CD4-positive, alpha-beta T cell treated with Interferon gamma for 1 hour (primary cell): ENCODE measurements around the gene PTPRG.
"Not testable (repeated sequence)": the region's sequence is repeated elsewhere in the genome, so short reads cannot be mapped to it uniquely, and the experiment has no call there.

Experiments used
- DNase-seq: peaks from one replicate; pipeline ENCODE4 v3.0.0-alpha.2; 2020

The PTPRG gene

DNA sequence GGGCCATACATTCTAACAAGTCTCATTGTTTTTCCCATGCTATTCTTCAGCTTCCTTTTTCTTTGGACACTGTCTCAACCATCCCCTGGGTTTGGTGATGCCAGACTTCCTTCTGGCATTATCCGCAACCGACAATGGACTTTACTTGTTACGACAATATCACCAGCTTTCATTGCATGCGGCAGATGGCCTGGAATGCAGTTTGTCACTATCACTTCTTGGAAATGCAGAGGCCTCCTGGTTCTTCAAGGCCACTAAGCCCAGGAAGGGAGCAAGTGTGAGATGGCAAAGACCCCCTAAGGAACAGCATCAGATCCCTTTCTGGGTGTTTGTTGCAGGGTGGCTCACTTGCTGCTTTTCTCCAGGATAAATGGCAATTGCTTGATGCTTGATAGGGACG, 128.6 kb downstream of the PTPRG start:
- no peak for DNase-seq

DNA sequence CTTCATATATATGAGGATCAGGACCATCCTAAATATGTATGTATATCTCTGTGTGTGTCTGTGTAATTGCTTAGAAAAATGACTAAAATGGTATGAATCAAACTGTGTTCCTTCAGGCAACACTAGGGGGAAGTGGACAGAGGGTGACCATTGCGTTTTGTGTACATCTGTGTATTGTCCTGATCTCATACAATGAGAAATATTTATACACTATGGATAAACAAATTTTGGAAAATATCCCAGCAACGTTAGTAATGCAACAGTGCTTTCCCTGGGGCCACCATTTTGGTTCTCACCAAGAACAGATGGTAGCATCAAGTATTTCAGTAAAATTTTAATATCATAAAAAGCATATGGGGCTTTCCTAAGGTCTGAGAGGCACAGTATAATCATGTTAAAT, 130.1 kb downstream of the PTPRG start:
- DNase-seq: no peak

DNA sequence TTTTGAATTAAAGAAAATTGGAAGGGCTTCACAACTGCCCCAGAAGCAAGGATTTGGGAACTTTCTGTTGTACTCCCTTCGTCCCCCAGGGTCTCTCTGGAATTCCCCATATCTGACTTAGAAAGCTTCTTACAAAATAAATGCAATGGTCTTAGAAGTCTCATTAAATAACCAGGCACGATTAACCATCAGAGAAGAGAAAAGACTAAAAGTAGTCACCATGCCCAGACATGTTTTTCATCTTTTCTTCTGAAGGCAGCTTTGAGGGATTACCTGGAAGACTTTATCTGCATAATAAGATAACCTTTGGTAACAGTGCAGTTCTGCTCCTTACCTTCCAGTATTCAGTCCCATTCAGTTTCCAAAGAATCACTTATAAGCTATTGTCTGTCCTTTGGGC, 135.9 kb downstream of the PTPRG start:
- no peak for DNase-seq

DNA sequence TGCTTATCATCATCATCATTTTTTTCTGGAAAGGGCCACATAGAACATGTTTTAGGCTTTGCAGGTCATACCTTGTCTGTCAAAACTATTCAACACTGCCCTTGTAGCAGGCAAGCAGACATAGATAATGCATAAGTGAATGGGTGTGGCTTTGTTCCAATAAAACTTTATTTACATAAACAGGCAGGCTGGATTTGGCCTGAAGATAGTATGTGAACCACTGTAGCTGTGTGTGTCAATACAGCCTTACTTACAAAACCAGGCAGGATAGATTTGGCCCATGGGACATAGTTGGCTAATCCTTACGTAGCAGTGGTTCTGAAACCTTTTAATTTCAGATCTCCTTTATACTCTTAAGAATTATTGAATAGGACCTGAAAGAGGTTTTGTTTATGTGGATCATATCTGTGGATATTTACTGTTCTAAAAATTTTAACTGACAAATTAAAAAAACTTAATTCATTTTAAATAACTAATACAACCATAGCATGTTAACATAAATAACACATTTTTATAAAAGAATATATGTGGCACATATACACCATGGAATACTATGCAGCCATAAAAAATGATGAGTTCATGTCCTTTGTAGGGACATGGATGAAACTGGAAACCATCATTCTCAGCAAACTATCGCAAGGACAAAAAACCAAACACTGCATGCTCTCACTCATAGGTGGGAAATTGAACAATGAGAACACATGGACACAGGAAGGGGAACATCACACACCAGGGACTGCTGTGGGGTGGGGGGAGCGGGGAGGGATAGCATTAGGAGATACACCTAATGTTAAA, 137.1 kb downstream of the PTPRG start:
- DNase-seq: not testable (repeated sequence)

DNA sequence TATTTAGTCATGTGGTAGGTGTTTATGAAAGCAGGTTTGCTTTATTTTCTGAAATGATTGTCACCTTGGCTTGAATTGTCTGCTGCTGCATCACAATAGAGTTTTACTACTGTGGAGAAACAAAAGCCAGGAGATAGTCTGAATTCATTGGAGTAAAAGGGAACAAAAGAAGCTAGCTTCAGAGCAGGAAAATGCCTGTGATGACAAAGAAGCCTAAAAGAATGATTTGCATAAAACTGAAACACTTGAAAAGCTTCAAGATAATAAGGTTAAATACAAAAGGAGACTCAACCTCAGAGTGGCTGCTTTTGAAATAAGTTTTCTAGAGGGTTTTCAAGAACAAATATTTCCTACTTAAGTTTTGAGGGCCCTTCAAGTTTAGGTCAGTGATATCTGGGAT, 138.3 kb downstream of the PTPRG start:
- no peak for DNase-seq

DNA sequence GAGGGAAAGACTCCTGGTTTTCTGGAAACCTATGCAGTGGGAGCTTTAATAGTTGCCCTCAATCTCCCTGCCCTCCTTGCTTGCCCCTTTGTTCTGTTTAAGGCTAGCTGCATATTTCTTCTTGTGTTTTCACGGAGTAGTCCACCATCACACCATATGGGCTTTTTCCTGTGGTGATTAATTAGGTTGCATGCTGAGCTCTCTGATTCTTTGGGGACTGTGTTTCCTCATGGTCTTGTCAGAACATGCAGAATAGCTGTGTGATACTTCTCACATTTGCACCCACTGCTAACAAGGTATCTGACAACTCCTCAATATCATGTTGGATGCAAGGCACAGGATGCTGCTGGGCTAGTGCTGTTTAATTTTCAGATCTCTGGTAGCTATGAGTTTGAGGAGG, 139.6 kb downstream of the PTPRG start:
- no peak for DNase-seq

DNA sequence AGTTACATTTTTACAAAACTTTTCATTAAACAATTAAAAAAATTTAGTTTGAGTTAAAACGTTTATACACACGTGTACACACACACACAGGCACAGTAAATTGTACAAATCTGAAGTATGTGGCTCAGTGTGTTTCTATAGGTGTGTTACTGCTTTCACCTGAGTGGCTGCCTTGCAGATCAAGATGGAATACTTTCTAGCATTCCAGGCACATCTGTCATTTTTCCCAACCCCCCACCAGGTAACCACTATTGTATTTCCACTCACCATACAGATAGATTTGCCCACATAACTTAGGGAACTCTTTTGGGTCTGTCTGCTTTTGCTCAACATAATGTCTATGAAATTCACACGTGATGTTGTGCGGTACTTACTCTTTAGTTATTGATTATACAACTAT, 141.1 kb downstream of the PTPRG start:
- DNase-seq: no peak

DNA sequence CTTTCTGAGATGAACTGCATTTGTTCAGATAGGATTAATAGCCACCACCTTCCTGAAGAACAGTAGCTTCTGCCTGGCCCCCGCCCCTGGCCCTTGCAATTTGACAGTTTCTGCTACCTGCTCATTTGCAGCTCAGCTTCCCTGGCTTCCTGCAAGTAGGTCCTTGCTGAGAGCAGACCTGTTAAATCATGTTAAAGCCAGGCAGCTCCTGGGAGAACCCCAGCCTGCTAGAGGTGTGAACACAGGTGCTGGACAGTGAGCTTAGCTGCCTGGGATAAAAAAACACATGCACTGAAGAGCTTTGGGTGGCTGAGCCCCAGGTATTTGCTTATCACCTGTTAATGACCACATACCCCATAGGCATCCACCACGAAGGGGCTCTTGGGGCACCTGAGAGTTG, 143.4 kb downstream of the PTPRG start:
- no peak for DNase-seq

DNA sequence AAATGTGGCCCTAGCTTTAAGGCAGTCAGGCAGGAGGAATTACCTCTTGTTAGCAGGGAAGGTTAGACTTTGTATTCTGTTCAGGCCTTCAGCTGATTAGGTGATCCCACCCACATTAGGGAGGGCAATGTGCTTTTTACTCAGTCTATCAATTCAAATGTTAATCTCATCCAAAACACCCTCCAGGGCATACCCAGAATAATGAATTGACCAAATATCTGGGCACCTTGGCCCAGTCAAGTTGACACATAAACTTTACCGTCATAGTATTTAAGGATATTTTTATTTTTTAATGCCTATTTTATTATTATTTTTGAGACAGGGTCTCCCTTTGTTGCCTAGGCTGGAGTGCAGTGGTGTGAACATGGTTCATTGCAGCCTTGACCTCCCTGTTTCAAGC, 146.1 kb downstream of the PTPRG start:
- no peak for DNase-seq

DNA sequence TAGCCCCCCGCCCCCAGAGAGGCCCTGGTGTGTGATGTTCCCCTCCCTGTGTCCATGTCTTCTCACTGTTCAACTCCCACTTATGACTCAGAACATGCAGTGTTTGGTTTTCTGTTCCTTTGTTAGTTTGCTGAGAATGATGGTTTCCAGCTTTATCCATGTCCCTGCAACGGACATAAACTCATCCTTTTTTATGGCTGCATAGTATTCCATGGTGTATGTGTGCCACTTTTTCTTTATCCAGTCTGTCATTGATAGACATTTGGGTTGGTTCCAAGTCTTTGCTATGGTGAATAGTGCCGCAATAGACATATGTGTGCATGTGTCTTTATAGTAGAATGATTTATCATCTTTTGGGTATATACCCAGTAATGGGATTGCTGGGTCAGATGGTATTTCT, 149.5 kb downstream of the PTPRG start:
- DNase-seq: not testable (repeated sequence)

DNA sequence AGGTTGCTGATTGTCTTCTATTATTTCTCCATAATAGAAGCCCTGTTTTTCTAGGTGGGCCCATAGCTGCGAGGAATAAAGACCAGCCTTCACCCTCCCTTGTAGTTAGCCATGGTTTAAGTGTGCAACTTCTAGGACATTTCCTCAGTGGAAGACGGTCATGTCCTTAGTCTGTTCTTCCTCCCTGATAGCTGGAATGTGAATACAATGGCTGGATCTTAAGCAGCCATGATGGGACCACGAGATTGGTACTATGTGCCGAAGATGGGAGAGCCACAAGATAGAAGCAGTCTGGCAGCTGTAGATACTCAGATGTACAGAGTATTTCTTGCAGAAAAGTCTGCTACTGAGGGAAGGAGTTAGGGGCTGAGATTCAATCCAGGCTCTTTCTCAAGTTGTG, 152.9 kb downstream of the PTPRG start:
- DNase-seq: no peak

DNA sequence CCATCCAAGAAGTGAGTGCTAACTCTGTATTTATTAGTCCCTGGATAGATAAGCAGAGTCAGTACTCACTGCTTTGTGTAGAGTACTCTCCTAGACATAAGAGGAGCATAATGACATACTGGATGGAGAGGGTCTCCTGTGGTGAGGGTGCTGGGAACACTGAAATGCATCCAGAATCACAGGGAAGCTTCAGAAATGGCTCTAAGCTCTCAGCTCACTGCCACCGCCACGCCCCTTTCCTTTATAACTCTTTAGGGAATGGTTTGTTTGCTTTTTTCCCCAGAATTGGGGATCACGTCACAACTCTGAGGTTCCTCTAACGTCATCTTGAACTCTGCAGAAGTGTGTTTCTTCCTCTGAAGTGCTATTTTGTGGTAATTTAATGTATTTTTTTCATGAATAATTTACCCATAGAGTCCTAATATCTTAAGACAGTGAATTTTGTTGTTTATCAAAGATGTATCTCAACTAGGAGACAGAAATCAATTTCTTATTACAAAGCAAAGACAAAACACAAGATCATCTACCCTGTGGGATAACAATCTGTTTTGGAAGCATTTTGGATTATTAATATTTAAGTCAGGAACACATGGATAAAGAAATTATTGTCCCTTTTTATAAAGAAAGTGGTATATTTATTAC, 154.6 kb downstream of the PTPRG start:
- no peak for DNase-seq

DNA sequence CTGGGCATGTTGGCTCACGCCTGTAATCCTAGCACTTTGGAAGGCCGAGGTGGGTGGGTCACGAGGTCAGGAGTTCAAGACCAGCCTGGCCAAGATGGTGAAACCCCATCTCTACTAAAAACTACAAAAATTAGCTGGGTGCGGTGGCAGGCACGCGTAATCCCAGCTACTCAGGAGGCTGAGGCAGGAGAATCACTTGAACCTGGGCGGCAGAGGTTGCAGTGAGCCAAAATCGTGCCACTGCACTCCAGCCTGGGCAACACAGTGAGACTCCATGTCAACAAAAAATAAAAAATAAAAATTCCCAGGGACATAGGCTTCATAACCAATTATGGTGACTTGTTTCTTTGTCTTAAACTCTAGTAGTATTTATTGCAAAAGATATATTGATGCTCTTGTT, 155.3 kb downstream of the PTPRG start:
- not testable (repeated sequence) for DNase-seq

DNA sequence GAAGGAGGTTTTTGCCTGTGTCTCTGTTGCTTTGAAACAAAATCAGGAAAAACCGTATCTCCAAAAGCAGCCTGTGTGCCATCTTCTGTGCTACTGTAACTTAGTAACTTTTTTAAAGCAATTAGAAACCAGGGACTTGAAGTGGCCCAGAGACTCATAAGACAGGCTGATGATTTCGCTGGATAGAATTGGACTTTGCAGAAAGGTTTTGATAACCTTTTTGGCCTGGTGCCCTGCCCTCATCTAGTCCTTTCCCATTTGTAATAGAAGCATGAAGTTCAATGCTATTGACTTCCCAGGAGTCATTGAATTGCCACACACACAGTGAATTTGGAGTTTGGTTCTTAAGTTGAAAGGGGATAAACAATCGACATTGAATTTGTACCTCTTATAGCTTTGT, 157.2 kb downstream of the PTPRG start:
- DNase-seq: no peak

DNA sequence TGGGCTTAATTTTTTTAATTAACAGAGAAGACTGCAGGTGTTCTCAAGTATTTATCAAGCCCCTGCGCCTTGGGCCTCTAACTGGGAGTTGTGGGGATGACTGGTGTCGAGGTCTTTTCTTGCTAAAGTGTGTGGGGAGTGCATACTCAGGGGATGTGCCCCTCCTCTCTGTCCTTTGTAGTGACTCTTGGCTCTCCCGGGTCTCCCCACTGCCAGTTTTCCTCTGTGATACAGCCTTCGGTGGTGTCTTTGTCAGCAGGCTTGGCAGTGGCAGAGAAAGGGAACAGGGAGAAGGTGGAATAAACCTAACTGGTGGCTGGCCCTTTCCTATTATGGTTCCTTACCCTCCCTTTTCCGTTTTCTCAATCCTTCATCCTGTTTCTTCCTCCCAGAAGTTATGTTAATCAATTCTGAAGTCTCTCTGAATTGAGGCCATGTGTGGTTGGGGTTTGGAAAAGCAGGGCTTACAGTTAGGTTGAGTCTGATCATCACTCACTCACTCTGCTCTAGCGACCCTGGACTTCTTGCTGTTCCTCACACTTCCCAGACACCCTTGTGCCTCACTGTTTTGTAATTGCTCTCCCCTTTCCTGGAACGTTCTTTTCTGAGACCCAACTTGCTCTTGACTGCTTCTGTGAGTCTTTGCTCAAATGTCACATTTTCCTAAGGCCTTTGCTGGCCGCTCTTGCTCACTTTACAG, 158.1 kb downstream of the PTPRG start:
- no peak for DNase-seq

DNA sequence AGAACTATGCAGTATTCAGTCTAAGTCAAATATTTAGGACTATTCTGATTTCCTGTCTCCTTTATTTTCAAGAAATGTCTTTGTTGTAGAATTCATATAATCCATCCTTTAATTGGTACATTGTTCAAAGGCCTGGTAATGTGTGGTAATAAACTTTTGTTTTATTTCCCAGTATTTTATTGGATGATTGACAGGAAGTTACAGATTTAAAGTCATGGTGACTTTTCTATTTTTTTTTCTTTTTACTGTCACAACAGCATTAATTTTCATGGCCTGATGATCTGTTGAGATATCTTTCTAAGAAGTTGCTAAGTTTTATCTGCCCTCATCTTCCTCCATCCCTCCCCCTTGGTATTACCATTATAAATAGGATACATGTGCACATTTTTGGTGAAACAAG, 161.7 kb downstream of the PTPRG start:
- DNase-seq: no peak

DNA sequence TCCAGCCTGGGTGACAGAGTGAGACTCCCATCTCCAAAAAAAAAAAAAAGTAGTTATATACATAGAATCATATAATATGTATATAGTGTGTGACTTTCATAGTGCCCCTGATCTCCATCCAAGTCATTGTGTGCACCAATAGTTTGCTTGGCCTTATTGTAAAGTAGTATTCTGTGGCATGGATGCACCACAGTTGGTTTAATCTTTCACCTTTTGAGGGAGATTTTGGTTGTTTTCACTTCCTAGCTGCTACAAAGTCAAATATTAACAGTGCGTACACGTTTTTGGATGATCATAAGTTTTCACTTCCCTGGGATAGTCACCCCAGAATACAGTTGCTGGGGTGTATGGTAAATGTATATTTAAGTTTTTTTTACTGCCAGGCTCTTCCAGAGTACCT, 162.8 kb downstream of the PTPRG start:
- DNase-seq: no peak

DNA sequence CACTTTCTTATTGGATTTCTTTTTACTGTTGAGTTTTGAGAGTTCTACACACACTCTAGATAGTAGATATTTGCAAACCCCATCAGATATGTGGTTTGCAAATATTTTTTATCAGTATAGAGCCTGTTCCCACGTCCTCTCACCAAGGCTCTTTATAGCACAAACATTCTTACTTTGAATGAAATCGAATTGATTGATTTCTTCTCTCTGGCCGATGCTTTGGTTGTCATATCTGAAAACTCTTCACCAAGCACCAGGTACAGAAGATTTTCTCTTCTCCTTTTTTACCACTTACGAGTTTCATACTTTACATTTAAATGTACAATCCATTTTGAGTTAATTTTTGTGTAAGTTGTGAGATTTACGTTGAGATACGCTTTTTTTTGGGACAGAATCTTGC, 163.4 kb downstream of the PTPRG start:
- no peak for DNase-seq

DNA sequence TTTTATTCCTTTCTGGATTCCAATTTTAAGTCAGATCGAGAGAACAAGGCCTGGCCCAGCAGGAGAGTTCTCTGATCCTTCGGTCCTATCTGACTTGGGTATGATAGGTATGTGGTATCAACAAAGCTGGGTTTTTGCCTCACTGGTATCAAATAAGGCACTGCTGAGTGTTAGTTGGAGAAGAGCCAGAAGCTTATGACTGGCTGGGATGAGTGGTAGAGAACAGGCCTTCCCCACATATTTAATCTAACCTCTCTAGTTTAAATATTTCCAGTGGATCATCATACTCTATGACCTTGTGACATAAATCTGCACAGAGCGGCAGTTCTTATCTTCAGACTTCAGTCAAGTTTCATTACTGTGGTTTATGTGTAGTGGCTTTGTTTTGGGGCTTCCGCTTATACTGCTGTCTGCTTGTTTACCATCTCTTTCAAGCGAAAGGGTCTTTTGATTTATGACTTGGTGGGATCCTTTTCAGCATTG, 164.5 kb downstream of the PTPRG start:
- no peak for DNase-seq

DNA sequence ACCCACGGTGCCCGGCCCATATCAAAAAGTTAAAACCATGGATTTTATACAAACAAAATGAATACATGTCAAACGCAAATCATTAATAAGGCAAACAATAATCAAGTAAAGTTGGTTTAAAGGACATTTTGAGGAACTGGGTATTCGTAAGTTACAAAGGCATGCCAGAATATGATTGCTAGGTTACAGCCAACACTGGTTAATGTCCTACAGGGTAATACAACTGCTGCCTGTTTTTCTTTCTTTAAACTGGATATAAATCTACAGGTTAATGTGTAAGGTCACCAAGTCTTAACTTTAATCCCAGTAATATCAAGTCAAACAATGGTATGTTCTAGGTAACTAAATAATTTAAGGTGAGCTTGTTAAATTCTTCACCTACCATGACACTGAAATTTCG, 166.1 kb downstream of the PTPRG start:
- no peak for DNase-seq

DNA sequence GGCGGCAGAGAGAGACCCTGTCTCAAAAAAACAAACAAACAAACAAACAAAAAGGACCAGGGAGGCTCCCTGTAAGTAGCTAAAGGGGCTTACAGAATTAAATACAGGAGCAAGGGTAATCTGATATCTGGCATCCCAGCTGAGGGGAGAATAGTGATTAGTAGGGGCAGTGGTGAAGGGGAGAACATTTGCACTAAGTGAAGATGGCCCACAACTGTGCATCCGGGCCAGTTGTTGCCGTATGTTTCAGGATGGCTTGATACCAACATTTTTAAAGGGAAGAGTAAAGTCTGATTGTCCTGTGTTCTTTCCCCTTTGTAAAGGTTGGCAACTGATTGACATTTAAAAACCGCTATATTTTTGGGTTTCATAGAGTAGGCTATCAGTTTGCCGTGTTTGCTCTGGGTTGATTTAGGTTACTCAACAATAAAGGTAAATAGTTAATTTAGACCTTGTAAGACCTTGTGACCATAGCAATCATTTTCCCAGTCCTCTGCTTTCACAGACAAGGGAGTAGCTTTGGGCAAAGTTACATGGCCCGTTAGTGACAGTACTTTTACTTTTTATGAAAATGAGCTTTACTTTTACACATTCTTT, 167.8 kb downstream of the PTPRG start:
- DNase-seq: no peak

DNA sequence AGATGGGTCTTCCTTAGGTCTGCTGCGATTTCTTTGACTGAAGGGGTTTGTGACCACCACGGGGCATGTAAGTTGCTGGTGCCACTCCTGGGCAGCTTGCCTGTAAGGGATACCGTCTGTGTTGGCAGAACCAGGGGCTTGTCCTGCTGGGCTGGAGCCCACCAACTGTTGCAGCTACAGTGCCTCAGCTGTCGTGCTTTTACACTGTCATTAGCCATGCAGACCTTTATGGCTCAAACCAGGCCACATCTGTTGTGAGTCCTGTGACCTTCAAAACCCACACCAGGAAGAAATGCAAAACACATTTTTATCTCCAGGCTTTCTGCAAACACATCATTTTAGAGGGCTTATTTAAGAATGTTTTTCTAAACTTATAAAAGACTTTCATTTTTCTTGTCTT, 168.7 kb downstream of the PTPRG start:
- no peak for DNase-seq

DNA sequence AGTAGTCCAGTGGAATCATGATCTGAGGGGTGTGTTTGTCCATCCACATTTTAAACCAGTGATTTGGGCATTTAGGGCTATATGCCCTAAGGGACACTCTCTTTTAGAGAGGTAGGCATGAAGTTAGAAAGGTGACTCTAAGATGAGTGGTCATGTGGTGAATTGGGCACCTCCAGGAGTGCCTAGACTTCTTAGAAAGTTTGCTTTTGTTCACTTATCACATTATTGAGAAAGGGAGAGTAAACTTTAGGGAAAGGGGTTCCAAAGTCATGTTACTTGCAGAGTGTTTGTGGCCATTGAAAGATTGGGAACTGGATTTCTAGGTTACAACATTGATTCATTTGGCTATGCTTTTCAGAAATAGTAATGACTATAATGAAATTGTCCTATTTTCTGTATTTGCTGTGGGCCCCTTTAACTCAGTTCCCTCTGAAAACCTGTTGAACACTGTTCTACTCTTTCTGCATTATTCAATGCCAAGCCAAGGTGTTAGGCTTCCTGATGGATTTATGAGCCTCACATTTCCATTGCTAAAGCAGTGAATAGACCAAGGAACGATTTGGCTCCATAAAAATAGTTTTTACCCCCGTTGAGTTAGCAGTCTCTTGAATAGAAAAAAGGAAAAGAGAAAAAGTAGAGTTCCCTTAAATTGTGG, 169.3 kb downstream of the PTPRG start:
- no peak for DNase-seq
